ENCODE results near the gene NCAPH2. TPM values are rescaled to one million over a fixed set of nuclear protein-coding genes. Genes with fewer than 3 reads are reported as not detected.
"Not testable (repeated sequence)": the region's sequence is repeated elsewhere in the genome, so short reads cannot be mapped to it uniquely, and the experiment has no call there.

Gene NCAPH2
- total RNA-seq, 1 experiment from 2014 or later, result 113 TPM

- Histone ChIP-seq H3K4me1 (replicated peaks) (peaks cover 22% of the 10 kb centered on the region), H3K9me3 (replicated peaks) (no peaks in the 10 kb centered on the region), H3K27me3 (replicated peaks) (no peaks in the 10 kb centered on the region), H3K36me3 (peaks cover 56% of the 10 kb centered on the region), H3K27ac (peak overlapping the region; percentile 59), H3K4me3 (peak overlapping the region; percentile 82)
- DNase-seq (ENCODE audit: low read depth in 1 of 2, low spot score in 2 of 2), result peak in 1 of 2 experiments; percentile 44
Measured at GRCh38 chr22:50506611-50507420, 1.2 kb upstream of the NCAPH2 start.

DNA sequence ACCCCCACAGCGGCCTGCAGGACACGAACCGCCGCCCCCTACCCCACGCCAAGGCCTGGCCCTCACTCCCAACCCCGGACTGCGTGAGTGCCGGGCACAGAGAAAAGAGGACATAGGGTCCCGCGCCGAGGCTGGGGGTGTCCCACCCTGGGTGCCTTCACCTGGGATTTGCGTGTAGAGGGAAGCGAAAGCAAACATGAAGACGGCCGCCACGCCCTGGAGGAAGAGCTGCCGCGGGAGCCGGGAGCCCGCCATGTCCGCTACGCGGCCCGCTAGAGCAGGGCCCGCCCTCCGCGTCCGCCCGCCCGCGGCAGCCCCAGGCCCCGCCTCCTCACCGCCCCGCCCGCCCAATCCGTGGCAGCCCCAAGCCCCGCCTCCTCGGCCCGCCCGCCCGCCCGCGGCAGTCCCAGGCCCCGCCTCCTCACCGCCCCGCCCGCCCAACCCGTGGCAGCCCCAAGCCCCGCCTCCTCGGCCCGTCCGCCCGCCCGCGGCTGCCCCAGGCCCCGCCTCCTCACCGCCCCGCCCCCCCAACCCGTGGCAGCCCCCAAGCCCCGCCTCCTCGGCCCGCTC is 518 bp upstream of the NCAPH2 start, which contains the start of gene LMF2:
LMF2 (minus strand) TSS at position 282 of the 570 bp plus-strand sequence; CDS start at position 255, 27 bp downstream.
- peaks cover 22% of the 10 kb centered on the region for H3K4me1 ChIP-seq (replicated peaks)
- H3K27ac ChIP-seq, result peak within 1 kb of the TSS; percentile 97
- no peaks in the 10 kb centered on the region for H3K9me3 ChIP-seq (replicated peaks)

GRCh38 chr22:50508897-50509296 is 873 bp downstream of the NCAPH2 start:
- Histone ChIP-seq H3K36me3 (peaks cover 51% of the 10 kb centered on the region), H3K27me3 (replicated peaks) (no peaks in the 10 kb centered on the region), H3K9me3 (replicated peaks) (no peaks in the 10 kb centered on the region), H3K27ac (peak overlapping the region; percentile 97), H3K4me1 (replicated peaks) (peaks cover 22% of the 10 kb centered on the region), H3K4me3 (peak overlapping the region; percentile 92)
- DNase-seq (ENCODE audit: low read depth in 1 of 2, low spot score in 2 of 2), result no peak

More for the DNA sequence above, 518 bp upstream of the NCAPH2 start, which contains the start of gene LMF2:
- Histone ChIP-seq H3K27me3 (replicated peaks) (no peaks in the 10 kb centered on the region), H3K4me3 (peak within 1 kb of the TSS; percentile 92), H3K36me3 (peaks cover 57% of the 10 kb centered on the region)
- peak; percentile 71 to 82 for DNase-seq (ENCODE audit: low read depth in 1 of 2, low spot score in 2 of 2)

- H3K27ac ChIP-seq, result no peak overlapping the region
- H3K4me3 ChIP-seq, result no peak overlapping the region
- no peaks in the 10 kb centered on the region for H3K9me3 ChIP-seq (replicated peaks)
- peaks cover 11% of the 10 kb centered on the region for H3K4me1 ChIP-seq (replicated peaks)
- peaks cover 43% of the 10 kb centered on the region for H3K36me3 ChIP-seq
- H3K27me3 ChIP-seq (replicated peaks), result no peaks in the 10 kb centered on the region
- DNase-seq (ENCODE audit: low read depth in 1 of 2, low spot score in 2 of 2), result no peak
Measured at GRCh38 chr22:50513175-50513574, 5.2 kb downstream of the NCAPH2 start.

GRCh38 chr22:50516068-50516467 is 8.0 kb downstream of the NCAPH2 start:
- H3K4me1 ChIP-seq (replicated peaks), result no peaks in the 10 kb centered on the region
- no peak overlapping the region for H3K4me3 ChIP-seq
- H3K27me3 ChIP-seq (replicated peaks), result no peaks in the 10 kb centered on the region
- DNase-seq (ENCODE audit: low read depth in 1 of 2, low spot score in 2 of 2), result no peak
- H3K27ac ChIP-seq, result no peak overlapping the region
- no peaks in the 10 kb centered on the region for H3K9me3 ChIP-seq (replicated peaks)
- H3K36me3 ChIP-seq, result peaks cover 58% of the 10 kb centered on the region

- H3K4me1 ChIP-seq (replicated peaks), result no peaks in the 10 kb centered on the region
- H3K36me3 ChIP-seq, result peaks cover 61% of the 10 kb centered on the region
- H3K9me3 ChIP-seq (replicated peaks), result no peaks in the 10 kb centered on the region
- no peak overlapping the region for H3K27ac ChIP-seq
- no peak overlapping the region for H3K4me3 ChIP-seq
- no peak for DNase-seq (ENCODE audit: low read depth in 1 of 2, low spot score in 2 of 2)
- H3K27me3 ChIP-seq (replicated peaks), result no peaks in the 10 kb centered on the region
Measured at GRCh38 chr22:50516891-50517290, 8.9 kb downstream of the NCAPH2 start.

DNA sequence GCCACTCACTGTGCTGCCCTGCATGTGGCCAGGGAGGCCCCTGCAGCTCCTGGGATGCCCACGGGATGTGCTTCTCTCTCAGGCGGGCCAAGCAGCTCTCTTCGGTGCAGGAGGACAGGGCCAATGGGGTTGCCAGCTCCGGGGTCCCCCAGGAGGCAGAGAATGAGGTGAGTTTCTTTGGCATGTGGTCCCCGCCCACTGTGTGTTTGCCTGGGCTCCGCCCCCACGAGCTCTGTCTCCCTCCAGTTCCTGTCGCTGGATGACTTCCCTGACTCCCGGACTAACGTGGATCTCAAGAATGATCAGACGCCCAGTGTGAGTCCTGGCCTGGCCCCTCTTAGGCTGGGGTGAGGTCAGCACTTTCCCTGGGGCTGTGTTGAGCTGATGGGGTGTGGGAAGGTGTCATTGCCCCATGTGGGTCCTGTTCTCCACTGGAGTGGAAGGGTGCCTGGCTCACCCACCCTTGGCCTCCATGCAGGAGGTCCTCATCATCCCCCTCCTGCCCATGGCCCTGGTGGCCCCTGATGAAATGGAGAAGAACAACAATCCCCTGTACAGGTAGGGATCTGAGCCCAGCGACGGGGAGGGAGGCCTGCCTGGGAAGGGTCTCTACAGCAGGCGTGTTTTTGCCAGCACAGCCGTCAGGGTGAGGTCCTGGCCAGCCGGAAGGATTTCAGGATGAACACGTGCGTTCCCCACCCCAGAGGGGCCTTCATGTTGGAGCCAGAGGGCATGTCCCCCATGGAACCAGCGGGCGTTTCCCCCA is 9.7 kb downstream of the NCAPH2 start:
- Histone ChIP-seq H3K9me3 (replicated peaks) (no peaks in the 10 kb centered on the region), H3K4me1 (replicated peaks) (no peaks in the 10 kb centered on the region), H3K36me3 (peaks cover 62% of the 10 kb centered on the region), H3K27me3 (replicated peaks) (no peaks in the 10 kb centered on the region), H3K4me3 (no peak overlapping the region), H3K27ac (no peak overlapping the region)
- no peak for DNase-seq (ENCODE audit: low read depth in 1 of 2, low spot score in 2 of 2)

DNA sequence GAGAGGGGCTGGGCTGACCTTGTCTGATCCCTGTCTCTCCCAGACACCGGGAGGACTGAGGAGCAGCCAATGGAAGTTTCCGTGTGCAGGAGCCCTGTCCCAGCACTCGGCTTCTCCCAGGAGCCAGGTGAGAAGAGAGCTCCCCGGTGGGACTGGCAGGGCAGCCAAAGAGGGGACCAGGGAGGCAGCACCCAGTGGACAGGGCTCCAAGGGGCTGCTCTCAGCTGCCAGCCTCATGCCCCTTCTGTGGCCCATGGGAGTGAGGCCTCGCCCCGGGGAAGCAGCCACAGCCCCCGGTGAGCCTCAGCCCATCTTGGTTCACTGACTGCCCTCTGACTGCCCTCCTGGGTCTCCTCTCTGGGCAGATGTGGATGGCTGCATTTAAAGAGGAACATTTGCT is 10.6 kb downstream of the NCAPH2 start:
- Histone ChIP-seq H3K27ac (no peak overlapping the region), H3K9me3 (replicated peaks) (no peaks in the 10 kb centered on the region), H3K4me1 (replicated peaks) (no peaks in the 10 kb centered on the region), H3K36me3 (peaks cover 69% of the 10 kb centered on the region), H3K27me3 (replicated peaks) (no peaks in the 10 kb centered on the region), H3K4me3 (no peak overlapping the region)
- no peak for DNase-seq (ENCODE audit: low read depth in 1 of 2, low spot score in 2 of 2)

GRCh38 chr22:50519151-50519550 is 11.1 kb downstream of the NCAPH2 start:
- no peak for DNase-seq (ENCODE audit: low read depth in 1 of 2, low spot score in 2 of 2)
- Histone ChIP-seq H3K27ac (no peak overlapping the region), H3K4me3 (no peak overlapping the region), H3K9me3 (replicated peaks) (no peaks in the 10 kb centered on the region), H3K27me3 (replicated peaks) (no peaks in the 10 kb centered on the region), H3K36me3 (peaks cover 74% of the 10 kb centered on the region), H3K4me1 (replicated peaks) (peaks cover under 1% of the 10 kb centered on the region)

DNA sequence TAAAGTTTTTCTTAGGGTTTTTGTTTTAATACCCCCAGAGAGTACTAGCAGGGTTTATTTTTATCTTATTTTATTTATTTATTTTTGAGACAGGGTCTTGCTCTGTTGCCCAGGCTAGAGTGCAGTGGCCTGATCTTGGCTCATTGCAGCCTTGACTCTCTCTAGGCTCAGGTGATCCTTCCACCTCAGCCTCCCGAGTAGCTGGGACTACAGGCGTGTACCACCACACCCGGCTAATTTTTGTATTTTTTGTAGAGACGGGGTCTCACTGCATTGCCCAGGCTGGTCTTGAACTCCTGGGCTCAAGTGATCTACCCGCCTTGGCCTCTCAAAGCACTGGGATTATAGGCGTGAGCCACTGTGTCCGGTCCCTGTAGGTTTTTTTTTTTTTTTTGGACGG is 12.2 kb downstream of the NCAPH2 start:
- DNase-seq (ENCODE audit: low read depth in 1 of 2, low spot score in 2 of 2); H3K27me3 ChIP-seq (replicated peaks); H3K27ac ChIP-seq; H3K9me3 ChIP-seq (replicated peaks); H3K4me3 ChIP-seq: not testable (repeated sequence)
- H3K36me3 ChIP-seq, result peaks cover 84% of the 10 kb centered on the region
- peaks cover 11% of the 10 kb centered on the region for H3K4me1 ChIP-seq (replicated peaks)

- peaks cover 12% of the 10 kb centered on the region for H3K4me1 ChIP-seq (replicated peaks)
- H3K27ac ChIP-seq, result no peak overlapping the region
Measured at GRCh38 chr22:50520826-50521453, 12.9 kb downstream of the NCAPH2 start.

GRCh38 chr22:50521710-50522109 is 13.7 kb downstream of the NCAPH2 start:
- H3K4me1 ChIP-seq (replicated peaks), result peaks cover 19% of the 10 kb centered on the region
- no peak for DNase-seq (ENCODE audit: low read depth in 1 of 2, low spot score in 2 of 2)
- H3K27me3 ChIP-seq (replicated peaks), result no peaks in the 10 kb centered on the region
- H3K9me3 ChIP-seq (replicated peaks), result no peaks in the 10 kb centered on the region
- H3K4me3 ChIP-seq, result no peak overlapping the region
- no peak overlapping the region for H3K27ac ChIP-seq
- peaks cover 81% of the 10 kb centered on the region for H3K36me3 ChIP-seq

More at GRCh38 chr22:50520826-50521453, 12.9 kb downstream of the NCAPH2 start:
- Histone ChIP-seq H3K4me3 (no peak overlapping the region), H3K27me3 (replicated peaks) (no peaks in the 10 kb centered on the region), H3K9me3 (replicated peaks) (no peaks in the 10 kb centered on the region), H3K36me3 (peaks cover 85% of the 10 kb centered on the region)
- DNase-seq (ENCODE audit: low read depth in 1 of 2, low spot score in 2 of 2), result no peak

DNA sequence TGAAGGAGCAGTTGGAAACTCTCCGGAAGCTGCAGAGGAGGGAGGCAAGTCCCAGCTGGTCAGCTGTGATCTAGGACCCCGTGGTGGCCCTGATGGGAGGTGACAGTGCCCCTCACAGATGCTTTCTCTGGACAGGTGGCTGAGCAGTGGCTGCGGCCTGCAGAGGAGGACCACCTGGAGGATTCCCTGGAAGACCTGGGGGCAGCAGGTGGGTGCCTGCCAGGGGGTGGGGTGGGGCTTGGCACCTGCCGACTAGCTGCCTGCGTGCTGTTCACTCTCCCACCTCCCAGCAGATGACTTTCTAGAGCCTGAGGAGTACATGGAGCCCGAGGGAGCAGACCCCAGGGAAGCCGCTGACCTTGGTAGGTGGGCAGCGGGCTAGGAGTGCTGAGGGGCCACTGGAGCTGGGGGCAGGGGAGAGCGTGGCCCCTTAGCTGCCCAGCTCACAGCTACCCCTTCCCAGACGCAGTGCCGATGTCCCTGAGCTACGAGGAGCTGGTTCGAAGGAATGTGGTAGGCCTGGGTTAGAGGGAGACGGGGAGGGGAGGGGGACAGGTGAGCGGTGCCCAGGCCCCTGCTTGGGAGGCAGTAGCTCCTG is 14.3 kb downstream of the NCAPH2 start:
- no peak for DNase-seq (ENCODE audit: low read depth in 1 of 2, low spot score in 2 of 2)
- H3K4me3 ChIP-seq, result no peak overlapping the region
- no peak overlapping the region for H3K27ac ChIP-seq
- H3K36me3 ChIP-seq, result peaks cover 75% of the 10 kb centered on the region
- H3K4me1 ChIP-seq (replicated peaks), result peaks cover 22% of the 10 kb centered on the region
- no peaks in the 10 kb centered on the region for H3K9me3 ChIP-seq (replicated peaks)
- H3K27me3 ChIP-seq (replicated peaks), result no peaks in the 10 kb centered on the region

Measured in SJSA1 (cell line).